Lung (tissue), 12 donors: Measurements from ENCODE around the gene ALDH1A1. TPM values are rescaled to one million over a fixed set of nuclear protein-coding genes. Genes with fewer than 3 reads are reported as not detected.

Experiments used
- ATAC-seq: fragments of 200-7000 bp; cut with Tn5 transposase; one replicate; pipeline ENCODE4 v1.9.1; 2020; ENCODE audit warnings: moderate number of reproducible peaks; ENCODE audit not compliant: insufficient read depth, low FRiP score
- DNase-seq, 3 donors: peaks; one replicate each; pipeline ENCODE4 v3.0.0-alpha.2; 2013 to 2017
- H3K27ac ChIP-seq, 2 donors: one replicate each; pipeline ENCODE4 v1.5.1; 2013; ENCODE audit warnings: mild to moderate bottlenecking in 2 of 2, moderate library complexity in 2 of 2, control low read depth in 1 of 2, inconsistent platforms in 1 of 2, low read depth in 1 of 2, low read length in 1 of 2
- H3K27me3 ChIP-seq, 3 donors: one replicate each; pipeline ENCODE4 v1.5.1; 2013; ENCODE audit warnings: low read length in 2 of 3; ENCODE audit not compliant: control insufficient read depth in 3 of 3, insufficient read depth in 3 of 3
- H3K36me3 ChIP-seq, 4 donors: one replicate each; pipeline ENCODE4 v1.5.1; 2013; ENCODE audit warnings: low read length in 4 of 4, mild to moderate bottlenecking in 1 of 4, moderate library complexity in 1 of 4; ENCODE audit not compliant: control insufficient read depth in 4 of 4, insufficient read depth in 4 of 4
- H3K4me1 ChIP-seq, 5 donors: one replicate each; pipeline ENCODE4 v1.5.1; 2013; ENCODE audit warnings: low read length in 5 of 5, mild to moderate bottlenecking in 2 of 5, moderate library complexity in 1 of 5; ENCODE audit not compliant: control insufficient read depth in 5 of 5, insufficient read depth in 5 of 5
- H3K4me3 ChIP-seq: one replicate; pipeline ENCODE4 v1.5.1; 2013; ENCODE audit warnings: mild to moderate bottlenecking, control low read depth, moderate library complexity
- H3K9ac ChIP-seq, 2 donors: one replicate each; pipeline ENCODE4 v1.5.1; 2013; ENCODE audit warnings: low read length in 2 of 2, control low read depth in 1 of 2; ENCODE audit not compliant: insufficient read depth in 1 of 2
- H3K9me3 ChIP-seq, 4 donors: one replicate each; pipeline ENCODE4 v1.5.1; 2013; ENCODE audit warnings: low read length in 3 of 4, mild to moderate bottlenecking in 1 of 4, moderate library complexity in 1 of 4; ENCODE audit not compliant: control insufficient read depth in 4 of 4, insufficient read depth in 3 of 4
- CTCF ChIP-seq: IDR thresholded peaks from 2 replicates; pipeline ENCODE4 v1.5.1; 2012; ENCODE audit warnings: mild to moderate bottlenecking; ENCODE audit errors: control extremely low read depth, extremely low read depth
- WGBS, 2 donors: extraction: QIAGEN DNeasy Blood & Tissue Kit; methylation state at CpG; one replicate each; pipeline ENCODE4 v1.1.7; 2013; 5-methylcytosine and 5-hydroxymethylcytosine counted together
- polyA plus RNA-seq, 2 donors: library from polyadenylated mRNA; stranded (reverse); fragments of 200-250 nt; gene quantifications; one replicate each; pipeline ENCODE4 v1.2.1, GENCODE V29; 2013
- total RNA-seq, 2 donors: library from RNA; depleted of rRNA in 1 of 2; stranded (reverse); fragments of >200 nt in 1 of 2; gene quantifications; one replicate each; pipeline ENCODE4 v1.2.1, GENCODE V29; 2014 to 2021
- donor health status: control.
- donor health status: control.
- donor health status: Bipolar disorder and iron deficiency.
- donor health status: healthy.
- donor health status: DM: yes; HTN: yes; CAD: no.

ALDH1A1 gene
- total and polyA plus RNA-seq, 4 donors = 31.9 to 168 (median 131) TPM

GRCh38 chr9:72946821-72947220 lies 6.0 kb downstream of the ALDH1A1 start:
- no peak for TF ChIP-seq CTCF
- peaks cover 0 to 17% (median 3%) of the 10 kb centered on the region in 5 donors for H3K4me1 ChIP-seq
- H3K36me3 ChIP-seq = no peaks in the 10 kb centered on the region
- H3K4me3 ChIP-seq = no peak overlapping the region
- H3K27me3 ChIP-seq = no peaks in the 10 kb centered on the region
- ATAC-seq (no peak), DNase-seq (no peak)
- no peak overlapping the region for H3K9ac ChIP-seq
- H3K9me3 ChIP-seq = no peaks in the 10 kb centered on the region
- H3K27ac ChIP-seq = no peak overlapping the region

- no peak overlapping the region for H3K27ac ChIP-seq
- TF ChIP-seq CTCF = no peak
Measured at GRCh38 chr9:72946318-72946717, 6.5 kb downstream of the ALDH1A1 start.

GRCh38 chr9:72945391-72945790 lies 7.5 kb downstream of the ALDH1A1 start:
- H3K9ac ChIP-seq = no peak overlapping the region
- DNase-seq (no peak), ATAC-seq (no peak)
- no peak overlapping the region for H3K27ac ChIP-seq
- no peaks in the 10 kb centered on the region for H3K27me3 ChIP-seq
- WGBS, 2 donors = 71 to 86% methylated on average over 3 of the region's 3 CpGs
- no peaks in the 10 kb centered on the region for H3K9me3 ChIP-seq
- H3K4me3 ChIP-seq = no peak overlapping the region
- H3K36me3 ChIP-seq = no peaks in the 10 kb centered on the region
- H3K4me1 ChIP-seq = peaks cover 0 to 10% (median 2%) of the 10 kb centered on the region in 5 donors
- TF ChIP-seq CTCF = no peak

More at GRCh38 chr9:72946318-72946717, 6.5 kb downstream of the ALDH1A1 start:
- H3K27me3 ChIP-seq = no peaks in the 10 kb centered on the region
- no peak overlapping the region for H3K9ac ChIP-seq
- no peak for ATAC-seq
- H3K9me3 ChIP-seq = no peaks in the 10 kb centered on the region
- no peak for DNase-seq
- no peak overlapping the region for H3K4me3 ChIP-seq
- 85 to 91% methylated on average over 3 of the region's 3 CpGs for WGBS, 2 donors
- no peaks in the 10 kb centered on the region for H3K36me3 ChIP-seq
- H3K4me1 ChIP-seq = peaks cover 0 to 16% (median 2%) of the 10 kb centered on the region in 5 donors

GRCh38 chr9:72943844-72944462 lies 8.9 kb downstream of the ALDH1A1 start:
- no peak overlapping the region for H3K27ac ChIP-seq
- H3K36me3 ChIP-seq = no peaks in the 10 kb centered on the region
- no peak overlapping the region for H3K4me3 ChIP-seq
- no peaks in the 10 kb centered on the region for H3K9me3 ChIP-seq
- 73 to 77% methylated on average over 2 of the region's 2 CpGs for WGBS, 2 donors
- ATAC-seq (no peak), DNase-seq (no peak)
- no peak for TF ChIP-seq CTCF
- no peak overlapping the region for H3K9ac ChIP-seq
- H3K27me3 ChIP-seq = no peaks in the 10 kb centered on the region
- H3K4me1 ChIP-seq = peaks cover 0 to 5% (median 0%) of the 10 kb centered on the region in 5 donors
